HG03565 (cell line): Measurements from ENCODE around the gene PGBD2.
"Not testable (repeated sequence)": the region's sequence is repeated elsewhere in the genome, so short reads cannot be mapped to it uniquely, and the experiment has no call there.

Experiments
- ATAC-seq: cut with Tn5 transposase; IDR thresholded peaks from one replicate; pipeline ENCODE4 v1.9.1; 2021; ENCODE audit warnings: mild to moderate bottlenecking, moderate library complexity; ENCODE audit not compliant: unreplicated experiment

Gene PGBD2

GRCh38 chr1:248886237-248886895 is 19.7 kb upstream of the PGBD2 start:
- no peak for ATAC-seq

- not testable (repeated sequence) for ATAC-seq
These were observed 16.2 kb upstream of the PGBD2 start for GRCh38 chr1:248889914-248890243.

GRCh38 chr1:248890549-248891498 is 15.2 kb upstream of the PGBD2 start:
- no peak for ATAC-seq

- no peak for ATAC-seq
These were observed 14.3 kb upstream of the PGBD2 start for GRCh38 chr1:248891758-248892157.

- ATAC-seq, result no peak
These were observed 13.4 kb upstream of the PGBD2 start for GRCh38 chr1:248892590-248892989.

GRCh38 chr1:248894837-248895236 is 11.2 kb upstream of the PGBD2 start:
- ATAC-seq, result no peak

- ATAC-seq, result no peak
These were observed 8.4 kb upstream of the PGBD2 start for GRCh38 chr1:248897412-248898337.

- ATAC-seq, result no peak
These were observed 5.4 kb upstream of the PGBD2 start for GRCh38 chr1:248900637-248901036.

GRCh38 chr1:248901578-248901977 is 4.5 kb upstream of the PGBD2 start:
- ATAC-seq, result no peak

- no peak for ATAC-seq
These were observed 1.4 kb upstream of the PGBD2 start for GRCh38 chr1:248904437-248905216.

- no peak for ATAC-seq
These were observed 400 bp upstream of the PGBD2 start for GRCh38 chr1:248905662-248906008.

- no peak for ATAC-seq
These were observed 972 bp downstream of the PGBD2 start for GRCh38 chr1:248906753-248907661.

GRCh38 chr1:248910761-248911160 is 4.7 kb downstream of the PGBD2 start:
- no peak for ATAC-seq

GRCh38 chr1:248913933-248914332 is 7.9 kb downstream of the PGBD2 start:
- ATAC-seq, result no peak

GRCh38 chr1:248914796-248915381 is 8.9 kb downstream of the PGBD2 start:
- no peak for ATAC-seq

- no peak for ATAC-seq
These were observed 12.1 kb downstream of the PGBD2 start for GRCh38 chr1:248918131-248918530.

- no peak for ATAC-seq
These were observed 17.6 kb downstream of the PGBD2 start for GRCh38 chr1:248923352-248924338.
